K562 (cell line): Measurements from ENCODE around the gene HPN. TPM values are rescaled to one million over a fixed set of nuclear protein-coding genes. Genes with fewer than 3 reads are reported as not detected.
A peak's percentile ranks its signal among the peaks of the same experiment; 100 is the strongest.

Experiments used
- ATAC-seq: fragments of 200-7000 bp; cut with Tn5 transposase; 3 replicates; pipeline ENCODE4 v1.9.1; 2020; ENCODE audit warnings: moderate library complexity
- BruUV-seq: library from RNA; stranded (reverse); fragments of 400-500 nt; replicated peaks from 2 replicates; lab custom pipeline; 2021; lab: Mats Ljungman, UMichigan
- CTCF ChIA-PET: fragments of 300-600 bp; formaldehyde crosslinking; extraction: SDS; loops from one replicate; lab custom pipeline; 2021; ENCODE audit warnings: low intra/inter-chr PET ratio; lab: Yijun Ruan, JAX
- POLR2A ChIA-PET: fragments of 300-600, 350-650 bp; sonication (Branson Sonifier 250); formaldehyde crosslinking; extraction: SDS; loops from one replicate; lab custom pipeline; 2021; ENCODE audit warnings: antibody characterized with exemption, inconsistent platforms; lab: Yijun Ruan, JAX
- DNase-seq, 4 experiments: peaks; one replicate each; pipeline versions ENCODE4 v3.0.0 to v3.0.0-alpha.2; 2011 to 2018; ENCODE audit warnings: low spot score in 3 of 4, mixed read lengths in 3 of 4; ENCODE audit errors: extremely low read depth in 1 of 4
- FAIRE-seq: peaks from 2 replicates; lab custom pipeline; 2011; peaks lifted over from hg19 to GRCh38; lab: Jason Lieb, UNC
- H2AFZ ChIP-seq: 2 replicates; pipeline ENCODE4 v1.6.0; 2011; ENCODE audit warnings: low read depth, low read length, control low read depth, inconsistent platforms
- H3K27ac ChIP-seq: fragments of 200-600 bp; 3 replicates; pipeline ENCODE4 v1.8.0; 2011; ENCODE audit warnings: low read depth, mild to moderate bottlenecking, control low read depth, inconsistent platforms, low read length, moderate library complexity, mixed read lengths; ENCODE audit errors: extremely low read depth
- H3K27me3 ChIP-seq, 2 experiments: fragments of 300-600 bp in 1 of 2; 2 replicates in 1 of 2; 3 replicates in 1 of 2; pipeline versions ENCODE4 v1.6.0 to v1.8.0; 2011; ENCODE audit warnings: inconsistent platforms in 2 of 2, low read length in 2 of 2, mild to moderate bottlenecking in 1 of 2, mixed read lengths in 1 of 2, moderate library complexity in 1 of 2; ENCODE audit not compliant: control insufficient read depth in 2 of 2, insufficient read depth in 2 of 2
- H3K36me3 ChIP-seq: fragments of 300-600 bp; 3 replicates; pipeline ENCODE4 v1.8.0; 2011; ENCODE audit warnings: mild to moderate bottlenecking, low read length, inconsistent platforms; ENCODE audit not compliant: control insufficient read depth, insufficient read depth
- H3K4me1 ChIP-seq, 2 experiments: fragments of 200-600 bp in 1 of 2; replicated peaks in 1 of 2; 2 replicates in 1 of 2; 3 replicates in 1 of 2; pipeline versions ENCODE4 v1.5.1 to v1.8.0; 2011; ENCODE audit warnings: inconsistent platforms in 2 of 2, low read length in 2 of 2, mild to moderate bottlenecking in 1 of 2, mixed read lengths in 1 of 2, moderate library complexity in 1 of 2; ENCODE audit not compliant: control insufficient read depth in 2 of 2, insufficient read depth in 2 of 2
- H3K4me2 ChIP-seq: 2 replicates; pipeline ENCODE4 v1.6.1; 2011; ENCODE audit warnings: low read length, control low read depth, inconsistent platforms, mixed read lengths; ENCODE audit not compliant: insufficient read depth
- H3K4me3 ChIP-seq: fragments of 200-600 bp; sonication (generic), shearing (Covaris generic); 2 replicates; pipeline ENCODE4 v1.5.1; 2016; ENCODE audit warnings: control low read depth, inconsistent platforms
- H3K79me2 ChIP-seq: fragments of 200-600 bp; 3 replicates; pipeline ENCODE4 v1.8.0; 2011; ENCODE audit warnings: low read length, inconsistent platforms; ENCODE audit not compliant: control insufficient read depth, insufficient read depth
- H3K9ac ChIP-seq, 2 experiments: 2 replicates each; pipeline versions ENCODE4 v1.6.0 to v1.6.1; 2011; ENCODE audit warnings: low read depth in 2 of 2, low read length in 2 of 2, control low read depth in 1 of 2, inconsistent platforms in 1 of 2, mild to moderate bottlenecking in 1 of 2, mixed read lengths in 1 of 2; ENCODE audit not compliant: insufficient read depth in 1 of 2
- H3K9me1 ChIP-seq: one replicate; pipeline ENCODE4 v1.6.0; 2011; ENCODE audit warnings: inconsistent platforms, mild to moderate bottlenecking, low read length, moderate library complexity; ENCODE audit not compliant: control insufficient read depth, insufficient read depth
- H3K9me3 ChIP-seq: replicated peaks from 2 replicates; pipeline ENCODE4 v1.5.1; 2011; ENCODE audit warnings: low read depth, low read length, inconsistent platforms; ENCODE audit not compliant: control insufficient read depth, insufficient read depth
- H4K20me1 ChIP-seq: replicated peaks from 2 replicates; pipeline ENCODE4 v1.6.1; 2011; ENCODE audit warnings: low read length, inconsistent platforms, mixed read lengths; ENCODE audit not compliant: control insufficient read depth, insufficient read depth
- CREM ChIP-seq: IDR thresholded peaks from 2 replicates; pipeline ENCODE4 v1.6.1; 2014; ENCODE audit warnings: antibody characterized with exemption, low read depth
- MEF2A ChIP-seq: IDR thresholded peaks from 2 replicates; pipeline ENCODE4 v1.6.1; 2011; ENCODE audit warnings: low read depth, mild to moderate bottlenecking, low read length, moderate library complexity; ENCODE audit not compliant: control insufficient read depth
- NFATC3 ChIP-seq: fragments of 450-650 bp; IDR thresholded peaks from 2 replicates; pipeline ENCODE4 v1.6.1; 2017; ENCODE audit warnings: mild to moderate bottlenecking
- PHF21A ChIP-seq: fragments of 450-650 bp; IDR thresholded peaks from 2 replicates; pipeline ENCODE4 v1.6.1; 2017; ENCODE audit warnings: low read depth, borderline replicate concordance
- TAF15 ChIP-seq: fragments of 200-400 bp; formaldehyde crosslinking; IDR thresholded peaks from 2 replicates; pipeline ENCODE4 v1.6.1; 2017; ENCODE audit warnings: mild to moderate bottlenecking, low read depth, low read length, moderate library complexity
- TEAD4 ChIP-seq, 2 experiments: sonication (generic) in 1 of 2; formaldehyde crosslinking in 1 of 2; IDR thresholded peaks; 2 replicates each; pipeline versions ENCODE4 v1.6.1 to v1.8.0; 2012 to 2022; ENCODE audit warnings: borderline replicate concordance in 1 of 2, inconsistent platforms in 1 of 2, low read length in 1 of 2, mild to moderate bottlenecking in 1 of 2, missing genetic modification reagents in 1 of 2
- ZBTB1 ChIP-seq: sonication (generic); formaldehyde crosslinking; IDR thresholded peaks from 2 replicates; pipeline ENCODE4 v1.8.1; 2023; ENCODE audit warnings: missing genetic modification reagents, low read depth, mild to moderate bottlenecking, borderline replicate concordance
- ZC3H8 ChIP-seq: fragments of 450-650 bp; IDR thresholded peaks from 2 replicates; pipeline ENCODE4 v1.6.1; 2017
- ZNF224 ChIP-seq: sonication (generic); formaldehyde crosslinking; IDR thresholded peaks from 2 replicates; pipeline ENCODE4 v1.8.0; 2022; ENCODE audit warnings: mild to moderate bottlenecking, missing genetic modification reagents
- ZNF311 ChIP-seq: fragments of 250-450 bp; sonication (Bioruptor Pico); IDR thresholded peaks from 2 replicates; pipeline ENCODE4 v1.4.0; 2020; ENCODE audit warnings: mild to moderate bottlenecking, moderate library complexity
- WGBS: fragments of 100-300 bp; shearing (Covaris generic); methylation state at CpG from one replicate; pipeline ENCODE4 v1.1.6; 2016; ENCODE audit warnings: low coverage, mixed read lengths; ENCODE audit not compliant: insufficient coverage; ENCODE audit errors: missing lambda C conversion rate; 5-methylcytosine and 5-hydroxymethylcytosine counted together
- in situ Hi-C: fragments of 300-500 bp; cut with MboI; formaldehyde crosslinking; loops from 4 replicates; pipeline ENCODE4 v1.15.0; 2018; ENCODE audit warnings: inconsistent platforms, mixed read lengths
- intact Hi-C: fragments of 100-400 bp; cut with micrococcal nuclease; formaldehyde crosslinking; loops from 2 replicates; pipeline ENCODE4 v1.14.2; 2022
- polyA plus RNA-seq, 8 experiments: library from polyadenylated mRNA; depleted of rRNA in 4 of 8; stranded (reverse) in 5 of 8; unstranded in 3 of 8; fragments of >200 nt; fragmentation: Nextera tagmentation in 2 of 8; fragmentation: Illumina TruSeq in 1 of 8; extraction: Ambion mirVana in 2 of 8; extraction: Trizol in 1 of 8; gene quantifications; 2 replicates each; pipeline versions ENCODE4 v1.2.1 to v1.2.3, GENCODE V29; 2011 to 2014; ENCODE audit warnings: inconsistent platforms in 1 of 8, missing spikeins in 1 of 8
- total RNA-seq, 7 experiments: library from RNA; depleted of rRNA in 6 of 7; stranded (reverse); fragments of >200 nt in 6 of 7; fragmentation: Illumina TruSeq in 2 of 7; extraction: Trizol in 2 of 7; gene quantifications; 2 replicates each; pipeline versions ENCODE4 v1.2.1 to v1.2.3, GENCODE V29; 2011 to 2021; ENCODE audit warnings: low replicate concordance in 1 of 7
- TF ChIP-seq, protein P1 (sequence below), 2 experiments: IDR thresholded peaks; 2 replicates each; pipeline ENCODE4 v1.6.1; 2011; ENCODE audit warnings: borderline replicate concordance in 1 of 2, control low read depth in 1 of 2, low read depth in 1 of 2, low read length in 1 of 2, mild to moderate bottlenecking in 1 of 2, mixed read lengths in 1 of 2, moderate library complexity in 1 of 2; ENCODE audit not compliant: insufficient read depth in 1 of 2, insufficient read length in 1 of 2, poor library complexity in 1 of 2, severe bottlenecking in 1 of 2; ENCODE audit errors: extremely low read depth in 1 of 2

The HPN gene
- total and polyA plus RNA-seq, 9 of the 15 experiments (the other 6 are each of a cell fraction or from before 2014, with no cell fraction given): 0.10 to 0.20 TPM; not detected in 7

GRCh38 chr19:35042954-35043604 lies 1.6 kb downstream of the HPN start:
- Histone ChIP-seq H3K4me1 (peaks cover 21 to 40% of the 10 kb centered on the region in 2 experiments), H3K79me2 (no peaks in the 10 kb centered on the region), H3K9ac (peak overlapping the region in 1 of 2 experiments; percentile 50; a peak in 2 of 4 replicates), H2AFZ (no peak overlapping the region), H4K20me1 (no peaks in the 10 kb centered on the region), H3K9me1 (no peaks in the 10 kb centered on the region), H3K27ac (no peak overlapping the region), H3K4me3 (no peak overlapping the region), H3K27me3 (no peaks in the 10 kb centered on the region), H3K9me3 (no peaks in the 10 kb centered on the region), H3K36me3 (no peaks in the 10 kb centered on the region), H3K4me2 (no peak overlapping the region)
- in situ Hi-C loops (no loop called here), intact Hi-C loops (loop anchor here (10.0 kb wide), 1 partner anchor 52 kb away; no protein-coding TSS in a partner anchor)
- TF ChIP-seq ZBTB1 (CRISPR knock-in tag) (no peak), MEF2A (no peak), PHF21A (no peak), ZC3H8 (no peak), ZNF311 (CRISPR knock-in tag) (no peak), TEAD4 (IDR thresholded peaks at IDR 0.05; ENCODE audit: low read length) (no peak), TEAD4 (CRISPR knock-in tag; IDR thresholded peaks at IDR 0.05; ENCODE audit: borderline replicate concordance) (no peak), NFATC3 (no peak), CREM (no peak), ZNF224 (CRISPR knock-in tag) (no peak), TAF15 (no peak)
- TF ChIP-seq, protein P1, sequence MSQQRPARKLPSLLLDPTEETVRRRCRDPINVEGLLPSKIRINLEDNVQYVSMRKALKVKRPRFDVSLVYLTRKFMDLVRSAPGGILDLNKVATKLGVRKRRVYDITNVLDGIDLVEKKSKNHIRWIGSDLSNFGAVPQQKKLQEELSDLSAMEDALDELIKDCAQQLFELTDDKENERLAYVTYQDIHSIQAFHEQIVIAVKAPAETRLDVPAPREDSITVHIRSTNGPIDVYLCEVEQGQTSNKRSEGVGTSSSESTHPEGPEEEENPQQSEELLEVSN (IDR thresholded peaks at IDR 0.05; ENCODE audit: borderline replicate concordance in 1 of 2, extremely low read depth in 1 of 2, insufficient read depth in 1 of 2, insufficient read length in 1 of 2, low read depth in 1 of 2, low read length in 1 of 2, poor library complexity in 1 of 2, severe bottlenecking in 1 of 2): no peak
- WGBS: 52% methylated on average over 14 of the region's 14 CpGs
- CTCF ChIA-PET: interaction anchor here (1.4 to 2.0 kb wide), 2 partner anchors 24 to 92 kb away, joined by 5 to 13 read pairs; partner anchors contain the start of gene LGI4
- POLR2A ChIA-PET: interaction anchor here (1.3 kb wide), 1 partner anchor 11 kb away, joined by 8 read pairs; no protein-coding TSS in a partner anchor
- BruUV-seq: no TSS peak
- ATAC-seq: no peak
- DNase-seq: no peak
- no peak for FAIRE-seq
